ENCODE data around the gene AGAP5. TPM values are rescaled to one million over a fixed set of nuclear protein-coding genes. Genes with fewer than 3 reads are reported as not detected.
"Not testable (repeated sequence)": the region's sequence is repeated elsewhere in the genome, so short reads cannot be mapped to it uniquely, and the experiment has no call there.

The AGAP5 gene
- total RNA-seq, 1 donor from 2014 or later: 1.8 TPM

- DNase-seq (ENCODE audit: low read depth in 2 of 2): not testable (repeated sequence)
These were observed 17.6 kb upstream of the AGAP5 start for GRCh38 chr10:73715179-73716156.

GRCh38 chr10:73714483-73714882 is 16.6 kb upstream of the AGAP5 start:
- DNase-seq (ENCODE audit: low read depth in 2 of 2): not testable (repeated sequence)

DNA sequence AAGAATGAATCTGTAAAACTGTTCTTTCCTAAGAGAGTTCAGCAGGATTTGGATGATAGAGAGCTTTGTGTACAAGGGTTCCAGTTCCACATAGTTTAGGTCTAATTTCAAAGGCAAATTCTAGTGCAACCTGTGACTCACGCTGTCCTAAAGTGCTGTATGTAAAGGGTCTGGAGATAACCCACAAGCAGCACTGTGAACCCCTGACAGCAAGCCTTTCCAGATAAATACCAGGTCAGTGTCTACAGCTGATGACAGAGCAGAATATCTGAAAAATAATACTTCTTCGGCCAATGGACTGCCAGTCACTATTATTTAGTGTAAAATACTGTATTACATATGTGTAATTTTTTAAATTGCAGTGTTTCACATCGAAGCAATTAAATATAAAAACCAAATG is 16.0 kb upstream of the AGAP5 start:
- DNase-seq (ENCODE audit: low read depth in 2 of 2): not testable (repeated sequence)

GRCh38 chr10:73711683-73712082 is 13.8 kb upstream of the AGAP5 start:
- DNase-seq (ENCODE audit: low read depth in 2 of 2): not testable (repeated sequence)

GRCh38 chr10:73708122-73708521 is 10.2 kb upstream of the AGAP5 start:
- DNase-seq (ENCODE audit: low read depth in 2 of 2): not testable (repeated sequence)

- DNase-seq (ENCODE audit: low read depth in 2 of 2): not testable (repeated sequence)
These were observed 9.7 kb upstream of the AGAP5 start for GRCh38 chr10:73707628-73708027.

DNA sequence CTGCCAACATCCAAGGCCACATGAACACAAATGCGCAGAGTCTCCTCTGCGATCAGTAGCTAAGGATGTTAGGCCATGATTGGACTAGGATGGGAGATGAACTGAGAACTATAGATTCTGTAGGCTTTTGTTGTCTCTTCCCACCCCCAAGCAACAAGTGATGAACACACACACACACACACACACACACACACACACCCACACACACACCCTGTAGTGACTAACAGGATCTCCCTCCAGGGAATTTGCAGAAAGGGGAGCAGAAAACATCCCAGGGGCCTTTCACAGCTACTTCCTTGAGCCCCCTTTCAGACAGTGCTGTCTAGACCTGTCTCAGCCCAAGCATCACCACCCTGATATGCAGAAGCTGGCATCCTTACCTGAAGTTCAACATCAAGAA is 8.6 kb upstream of the AGAP5 start:
- DNase-seq (ENCODE audit: low read depth in 2 of 2): not testable (repeated sequence)

- DNase-seq (ENCODE audit: low read depth in 2 of 2): not testable (repeated sequence)
These were observed 7.7 kb upstream of the AGAP5 start for GRCh38 chr10:73705506-73706072.

DNA sequence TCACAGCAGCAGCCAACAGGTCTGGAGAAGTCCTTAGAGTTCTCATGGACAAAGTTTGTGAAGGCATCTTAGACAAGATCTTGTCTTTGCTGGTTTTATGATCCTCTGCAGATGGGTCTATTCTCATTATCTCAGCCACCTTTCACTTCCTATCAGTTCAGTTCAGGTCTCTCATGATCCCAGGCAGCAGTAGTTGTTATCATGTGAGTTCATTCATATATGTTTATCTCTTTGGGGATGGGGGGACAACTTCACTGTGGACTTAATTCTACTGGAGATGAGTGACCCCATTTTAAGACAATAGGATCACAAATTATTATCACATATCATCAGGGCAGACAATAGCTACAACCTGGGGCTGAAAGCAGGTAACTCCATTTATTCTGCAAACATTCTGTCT is 6.0 kb upstream of the AGAP5 start:
- DNase-seq (ENCODE audit: low read depth in 2 of 2): not testable (repeated sequence)

DNA sequence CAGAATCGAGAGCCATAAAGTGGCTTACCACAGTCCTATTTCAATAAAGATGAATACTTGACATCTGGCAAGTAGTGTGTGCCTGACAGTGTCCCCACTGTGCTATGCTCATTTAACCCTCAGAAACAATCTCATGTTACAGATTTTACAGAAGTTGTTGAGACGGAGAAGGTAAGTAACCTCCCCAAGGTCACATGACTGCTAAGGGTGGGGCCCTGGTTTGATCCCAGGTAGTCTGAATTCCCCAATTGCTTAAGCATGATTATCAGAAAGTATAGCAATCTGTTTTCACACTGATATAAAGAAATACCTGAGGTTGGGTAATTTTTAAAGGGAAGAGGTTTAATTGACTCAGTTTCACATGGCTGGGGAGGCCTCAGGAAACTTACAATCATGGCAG is 910 bp upstream of the AGAP5 start:
- not testable (repeated sequence) for DNase-seq (ENCODE audit: low read depth in 2 of 2)

GRCh38 chr10:73695302-73695701 is 2.6 kb downstream of the AGAP5 start:
- not testable (repeated sequence) for DNase-seq (ENCODE audit: low read depth in 2 of 2)

GRCh38 chr10:73690755-73691154 is 7.2 kb downstream of the AGAP5 start:
- not testable (repeated sequence) for DNase-seq (ENCODE audit: low read depth in 2 of 2)

GRCh38 chr10:73689596-73689995 is 8.3 kb downstream of the AGAP5 start:
- not testable (repeated sequence) for DNase-seq (ENCODE audit: low read depth in 2 of 2)

- DNase-seq (ENCODE audit: low read depth in 2 of 2): not testable (repeated sequence)
These were observed 10.3 kb downstream of the AGAP5 start for GRCh38 chr10:73687641-73688040.

- DNase-seq (ENCODE audit: low read depth in 2 of 2): not testable (repeated sequence)
These were observed 23.4 kb downstream of the AGAP5 start for GRCh38 chr10:73674546-73674945.

GRCh38 chr10:73668378-73668777 is 29.5 kb downstream of the AGAP5 start:
- DNase-seq (ENCODE audit: low read depth in 2 of 2): not testable (repeated sequence)

GRCh38 chr10:73666153-73666809 is 31.6 kb downstream of the AGAP5 start:
- DNase-seq (ENCODE audit: low read depth in 2 of 2): not testable (repeated sequence)

DNA sequence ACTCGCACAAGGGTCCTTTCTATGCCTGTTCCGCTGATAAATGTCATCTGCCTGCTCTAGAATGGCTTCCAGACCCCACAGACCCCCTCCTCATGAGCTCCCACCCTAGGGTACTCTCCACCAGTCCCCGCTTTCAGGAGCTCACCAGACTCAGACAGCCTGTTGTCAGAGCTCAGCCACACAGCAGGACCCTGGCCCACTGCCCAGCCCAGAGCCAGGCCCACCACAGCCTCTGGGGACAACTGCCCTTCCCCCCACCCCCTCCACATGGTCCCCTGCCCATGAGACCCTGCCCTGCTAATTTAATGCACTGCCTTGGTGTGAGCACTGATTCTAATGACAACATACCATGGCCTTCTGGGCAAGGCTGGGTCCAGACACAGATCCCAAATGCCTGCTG is 32.3 kb downstream of the AGAP5 start:
- DNase-seq (ENCODE audit: low read depth in 2 of 2): not testable (repeated sequence)

GRCh38 chr10:73664156-73665040 is 33.5 kb downstream of the AGAP5 start:
- DNase-seq (ENCODE audit: low read depth in 2 of 2): not testable (repeated sequence)

DNA sequence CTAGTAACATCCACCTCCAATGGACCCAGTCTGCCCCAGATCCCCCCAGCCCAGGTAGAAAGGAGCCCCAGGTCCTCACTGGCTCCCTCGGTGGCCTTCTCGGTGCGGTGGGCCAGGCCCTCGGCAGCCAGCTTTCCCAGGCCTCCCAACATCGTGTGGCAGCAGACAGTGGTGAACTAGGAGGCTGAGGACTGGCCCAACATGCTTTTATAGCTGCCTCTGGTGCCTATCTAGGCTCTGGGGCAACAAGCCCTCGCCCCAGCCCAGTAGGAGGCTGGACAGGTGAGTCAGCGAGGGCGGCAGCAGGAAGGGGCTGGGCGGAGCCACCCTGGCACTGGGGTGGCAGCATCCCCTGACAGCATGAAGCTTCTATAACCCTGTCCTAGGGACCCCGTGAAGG is 34.3 kb downstream of the AGAP5 start:
- DNase-seq (ENCODE audit: low read depth in 2 of 2): not testable (repeated sequence)

GRCh38 chr10:73662705-73663104 is 35.2 kb downstream of the AGAP5 start:
- DNase-seq (ENCODE audit: low read depth in 2 of 2): not testable (repeated sequence)
